HK-2 (cell line): Measurements from ENCODE around the gene ABLIM2.

ENCODE experiments used
- DNase-seq: peaks from one replicate; pipeline ENCODE4 v3.0.0-alpha.2; 2018; ENCODE audit not compliant: unreplicated experiment

Gene ABLIM2

GRCh38 chr4:8070736-8071718 is 87.6 kb downstream of the ABLIM2 start:
- no peak for DNase-seq

- no peak for DNase-seq
These were observed 89.4 kb downstream of the ABLIM2 start for GRCh38 chr4:8069102-8069752.

- DNase-seq, result no peak
These were observed 90.4 kb downstream of the ABLIM2 start for GRCh38 chr4:8067945-8068896.

GRCh38 chr4:8067274-8067936 is 91.2 kb downstream of the ABLIM2 start:
- no peak for DNase-seq

- DNase-seq, result no peak
These were observed 92.2 kb downstream of the ABLIM2 start for GRCh38 chr4:8066336-8066931.

- no peak for DNase-seq
These were observed 94.5 kb downstream of the ABLIM2 start for GRCh38 chr4:8063974-8064563.

GRCh38 chr4:8061573-8061972 is 97.0 kb downstream of the ABLIM2 start:
- no peak for DNase-seq

GRCh38 chr4:8061145-8061544 is 97.5 kb downstream of the ABLIM2 start:
- DNase-seq, result no peak

- DNase-seq, result no peak
These were observed 98.0 kb downstream of the ABLIM2 start for GRCh38 chr4:8060632-8061031.

GRCh38 chr4:8058031-8058479 is 100.6 kb downstream of the ABLIM2 start:
- DNase-seq, result no peak

- no peak for DNase-seq
These were observed 103.4 kb downstream of the ABLIM2 start for GRCh38 chr4:8055206-8055605.

GRCh38 chr4:8053688-8054449 is 104.7 kb downstream of the ABLIM2 start:
- no peak for DNase-seq

- DNase-seq, result no peak
These were observed 106.4 kb downstream of the ABLIM2 start for GRCh38 chr4:8052160-8052691.

GRCh38 chr4:8051644-8052043 is 107.0 kb downstream of the ABLIM2 start:
- no peak for DNase-seq

- DNase-seq, result no peak
These were observed 107.9 kb downstream of the ABLIM2 start for GRCh38 chr4:8050555-8051206.

- no peak for DNase-seq
These were observed 108.4 kb downstream of the ABLIM2 start for GRCh38 chr4:8050180-8050554.

GRCh38 chr4:8048856-8049676 is 109.5 kb downstream of the ABLIM2 start:
- no peak for DNase-seq
